HTERT RPE-1 (cell line): ENCODE results near the gene AHI1.

ENCODE experiments used
- in situ Hi-C: fragments of 300-500 bp; cut with MboI; formaldehyde crosslinking; loops from 4 replicates; pipeline ENCODE4 v1.14.3; 2020; ENCODE audit warnings: low sequenced_read_pairs

AHI1 gene

GRCh38 chr6:135304883-135305282 is 192.7 kb downstream of the AHI1 start:
- in situ Hi-C loops, result no loop called here

DNA sequence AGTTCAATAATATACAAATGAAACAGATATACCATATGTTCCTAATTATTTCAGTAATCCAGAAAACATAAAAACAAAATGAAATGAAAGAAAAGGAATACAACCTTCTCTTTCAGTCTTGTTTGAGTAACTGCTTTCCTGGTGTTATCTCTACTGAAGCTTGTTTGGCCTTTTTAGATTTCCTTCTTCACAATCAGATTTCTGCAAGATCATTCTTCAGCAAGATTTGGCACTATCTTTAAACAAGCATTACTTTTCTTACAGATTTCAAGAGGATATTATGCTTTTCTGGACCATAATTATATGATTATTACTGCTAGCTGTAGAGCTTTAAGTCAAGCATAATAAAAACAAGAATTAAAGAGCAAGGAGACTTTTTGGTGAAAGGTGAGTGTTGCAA is 196.2 kb downstream of the AHI1 start:
- in situ Hi-C loops, result no loop called here

- in situ Hi-C loops, result no loop called here
Observed at GRCh38 chr6:135300576-135300975, 197.0 kb downstream of the AHI1 start.

DNA sequence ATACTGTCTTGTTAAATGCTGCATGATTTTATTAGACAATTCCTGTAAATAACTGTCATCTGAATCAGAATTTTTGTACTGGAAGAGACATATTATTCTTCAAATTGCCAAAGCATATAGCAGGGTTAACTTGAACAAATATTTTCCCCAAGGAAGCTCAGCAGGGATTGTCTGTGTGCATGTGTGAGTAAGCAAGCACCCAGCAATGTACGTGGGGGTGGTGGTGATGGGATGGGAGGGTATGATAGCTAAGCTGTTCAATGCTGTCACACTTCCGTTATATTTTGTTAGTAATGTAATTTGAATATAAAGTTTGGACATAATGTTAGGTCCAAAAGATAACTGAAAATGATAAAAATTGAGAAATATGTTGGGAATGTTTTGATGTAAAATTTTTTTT is 198.3 kb downstream of the AHI1 start:
- in situ Hi-C loops, result no loop called here

- in situ Hi-C loops, result no loop called here
Observed at GRCh38 chr6:135298455-135298854, 199.1 kb downstream of the AHI1 start.

- in situ Hi-C loops, result no loop called here
Observed at GRCh38 chr6:135296715-135297114, 200.8 kb downstream of the AHI1 start.

DNA sequence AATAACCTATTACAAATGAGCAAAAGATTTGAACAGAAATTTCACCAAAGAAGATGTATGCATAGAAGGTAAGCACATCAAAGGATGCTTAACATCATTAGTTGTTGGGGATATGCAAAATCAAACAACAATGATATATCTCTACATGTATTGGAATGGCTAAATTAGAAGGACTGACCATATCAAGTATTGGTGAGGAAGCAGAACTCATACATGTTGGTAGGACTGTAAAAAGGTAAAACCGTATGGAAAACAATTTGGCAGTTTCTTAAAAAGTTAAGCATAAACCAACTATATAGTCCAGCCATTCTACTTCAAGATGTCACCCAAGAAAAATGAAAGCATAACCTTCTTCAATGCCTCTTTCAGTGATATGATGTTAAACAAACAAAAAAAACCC is 202.5 kb downstream of the AHI1 start:
- in situ Hi-C loops, result no loop called here

GRCh38 chr6:135291288-135292076 is 206.1 kb downstream of the AHI1 start:
- in situ Hi-C loops, result no loop called here

GRCh38 chr6:135289816-135290215 is 207.7 kb downstream of the AHI1 start:
- in situ Hi-C loops, result no loop called here

DNA sequence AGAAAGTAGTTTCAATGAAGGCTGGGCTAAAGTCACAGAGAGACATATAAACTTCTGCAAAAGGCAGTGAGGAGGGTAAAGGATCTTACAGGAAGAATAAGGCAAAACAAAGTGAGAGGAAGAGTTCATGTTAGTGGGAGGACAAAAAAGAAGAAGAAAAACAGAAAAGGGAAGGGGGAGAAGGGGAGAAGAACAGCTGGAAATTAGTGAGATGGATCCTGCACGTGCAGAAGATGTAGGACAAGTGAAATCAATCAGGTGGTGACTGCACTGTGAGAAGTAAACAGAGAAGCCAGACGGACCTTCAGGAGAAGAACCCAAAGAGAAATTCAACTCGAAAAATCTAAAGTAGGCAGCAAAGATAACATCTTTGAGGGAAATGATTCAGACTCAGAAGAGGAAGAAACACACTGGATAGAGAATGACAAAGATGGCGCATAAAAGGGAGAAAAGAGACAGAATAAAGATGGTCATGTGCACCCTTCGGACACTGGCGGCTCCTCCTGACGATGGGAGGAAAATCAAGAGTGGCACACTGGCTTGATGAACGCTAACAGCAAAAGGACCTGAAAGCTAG is 210.5 kb downstream of the AHI1 start:
- in situ Hi-C loops, result no loop called here

- in situ Hi-C loops, result no loop called here
Observed at GRCh38 chr6:135285165-135285564, 212.4 kb downstream of the AHI1 start.

- in situ Hi-C loops, result no loop called here
Observed at GRCh38 chr6:135283926-135284325, 213.6 kb downstream of the AHI1 start.

- in situ Hi-C loops, result no loop called here
Observed at GRCh38 chr6:135282395-135282794, 215.1 kb downstream of the AHI1 start.

DNA sequence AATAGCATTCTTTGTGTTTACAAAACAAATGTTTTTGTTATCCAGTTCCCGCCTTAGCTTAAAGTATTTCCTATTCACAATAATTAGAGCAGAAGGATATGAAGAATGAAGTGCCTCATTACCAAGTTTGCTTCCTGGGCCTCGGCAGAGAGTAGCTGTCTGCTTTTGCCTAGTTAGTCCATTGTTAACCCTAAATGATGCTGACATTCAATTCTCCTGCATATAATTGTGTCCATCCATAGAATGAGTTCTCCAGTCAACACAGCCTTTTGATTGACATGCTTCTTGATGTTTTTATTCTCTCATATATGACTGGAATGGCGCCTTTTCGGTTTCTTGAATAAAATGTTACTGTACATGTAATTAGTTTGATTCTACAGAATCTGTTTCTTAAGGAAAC is 215.6 kb downstream of the AHI1 start:
- in situ Hi-C loops, result no loop called here

GRCh38 chr6:135281227-135281626 is 216.3 kb downstream of the AHI1 start:
- in situ Hi-C loops, result no loop called here

- in situ Hi-C loops, result no loop called here
Observed at GRCh38 chr6:135280375-135281136, 217.0 kb downstream of the AHI1 start.

- in situ Hi-C loops, result no loop called here
Observed at GRCh38 chr6:135277422-135277821, 220.1 kb downstream of the AHI1 start.

DNA sequence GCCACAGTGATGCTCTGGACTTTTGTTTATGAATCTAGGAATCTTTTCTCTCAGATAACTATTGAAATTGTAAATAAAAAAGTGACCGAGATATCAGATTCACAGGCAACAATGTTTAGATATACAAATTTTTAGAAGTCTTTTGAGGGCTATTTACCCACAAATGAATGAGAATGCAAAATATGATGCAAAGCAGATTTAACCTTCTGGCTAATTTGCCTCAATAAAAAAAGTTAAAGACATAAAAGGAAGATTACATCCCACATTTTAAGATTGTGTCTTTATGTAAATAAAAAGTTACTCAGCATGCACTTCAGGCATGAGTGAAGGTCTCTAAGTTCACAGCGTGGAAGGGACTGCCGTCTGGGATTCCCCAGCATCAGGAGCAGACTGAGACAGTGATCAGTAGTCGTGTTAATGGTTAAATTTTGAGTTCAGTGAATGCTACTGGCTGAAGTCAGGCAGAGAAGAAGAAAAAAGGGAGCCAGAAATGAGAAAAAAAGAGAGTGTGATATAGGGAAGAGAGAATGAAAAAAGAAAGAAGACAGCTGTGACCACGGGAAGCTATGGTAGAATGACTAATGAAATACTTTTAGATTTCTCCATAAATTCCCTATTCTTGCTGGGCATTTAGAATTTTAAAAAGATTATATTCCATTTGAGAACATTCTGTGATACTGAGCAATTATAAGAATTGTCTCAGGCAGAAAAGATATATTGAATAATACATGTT is 222.8 kb downstream of the AHI1 start:
- in situ Hi-C loops, result no loop called here

DNA sequence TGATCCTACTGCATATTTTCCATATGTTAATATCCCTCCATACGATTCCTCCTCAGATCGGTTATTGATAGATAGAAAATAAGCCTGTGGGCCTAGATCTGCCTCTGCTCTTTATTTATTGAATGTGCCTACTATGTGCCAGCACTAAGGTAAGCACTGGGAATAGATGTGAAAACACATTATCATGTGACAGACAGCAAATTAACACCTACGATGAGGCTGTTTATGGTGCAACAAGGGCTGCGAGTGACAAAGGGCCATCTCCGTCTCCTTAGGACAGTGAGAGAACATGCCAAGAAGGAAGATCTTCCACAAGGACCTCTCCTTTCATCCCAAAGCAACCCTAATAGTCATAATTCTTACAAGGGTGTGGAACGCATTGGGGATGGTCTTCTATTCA is 225.9 kb downstream of the AHI1 start:
- in situ Hi-C loops, result no loop called here

DNA sequence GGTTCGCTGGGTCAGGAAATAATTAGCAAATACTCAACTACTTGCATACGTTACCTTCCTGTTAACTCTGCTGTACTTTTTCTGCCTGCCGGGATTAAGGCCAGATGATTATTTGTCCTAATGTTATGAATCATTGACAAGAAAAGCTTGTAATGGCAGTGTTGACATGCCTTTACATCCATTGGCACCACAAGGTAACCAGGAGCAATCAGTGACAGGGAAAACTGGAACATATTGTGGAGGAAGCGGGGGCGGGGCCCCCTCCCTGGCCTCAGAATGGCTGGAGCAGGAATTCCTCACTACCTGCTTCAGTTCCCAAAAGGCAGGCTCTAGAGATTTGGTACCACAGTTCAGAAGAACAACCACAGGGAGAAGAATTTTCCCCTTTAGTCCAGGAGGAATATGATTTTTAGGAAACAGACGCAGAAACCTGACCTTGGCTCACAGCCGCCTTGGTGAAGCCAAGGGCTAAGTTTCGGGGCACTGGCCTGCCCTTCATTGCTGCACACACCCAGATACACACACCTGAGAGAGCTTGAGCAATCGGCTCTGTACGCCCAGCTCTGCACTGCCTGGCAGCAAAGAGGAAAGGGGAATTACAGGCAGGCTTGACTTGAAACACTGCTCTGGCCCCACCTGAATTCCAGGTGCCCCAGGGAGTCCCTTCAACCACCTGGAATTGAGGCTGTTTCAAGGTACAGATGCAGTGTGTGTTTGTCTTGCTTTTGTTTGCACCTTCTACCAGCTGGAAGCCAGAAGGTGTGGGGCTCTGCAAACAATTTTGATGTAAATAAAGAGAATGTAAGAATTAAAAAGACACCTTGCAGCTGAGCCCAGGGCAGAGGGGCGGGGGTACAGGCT is 226.6 kb downstream of the AHI1 start:
- in situ Hi-C loops, result no loop called here
